ENCODE results near the gene DGCR6L.

DGCR6L gene

GRCh38 chr22:20298110-20298802 lies 21.6 kb downstream of the DGCR6L start:
- Histone ChIP-seq H3K27ac (no peak overlapping the region), H3K9me3 (ENCODE audit: low read depth, low read length) (no peaks in the 10 kb centered on the region), H3K9ac (ENCODE audit: insufficient read length) (no peak overlapping the region), H3K36me3 (ENCODE audit: insufficient read depth, low read length) (no peaks in the 10 kb centered on the region), H3K4me3 (no peak overlapping the region; the same call in 1 of the 2 replicates)
- no peak for TF ChIP-seq EZH2 (IDR thresholded peaks at IDR 0.05)
- no peak for TF ChIP-seq FOXP2 (optimal IDR thresholded peaks at IDR 0.05; ENCODE audit: control extremely low read depth, extremely low read length, insufficient read depth)
- TF ChIP-seq POLR2AphosphoS5 (IDR thresholded peaks at IDR 0.05; ENCODE audit: borderline replicate concordance, low read depth, low read length): no peak
- no peak for DNase-seq (ENCODE audit: low read depth, low spot score)

GRCh38 chr22:20297414-20298109 lies 22.3 kb downstream of the DGCR6L start:
- H3K27ac ChIP-seq: no peak overlapping the region
- no peak for DNase-seq (ENCODE audit: low read depth, low spot score)
- no peak overlapping the region for H3K9ac ChIP-seq (ENCODE audit: insufficient read length)
- no peak overlapping the region for H3K4me3 ChIP-seq
- TF ChIP-seq FOXP2 (optimal IDR thresholded peaks at IDR 0.05; ENCODE audit: control extremely low read depth, extremely low read length, insufficient read depth) (no peak), EZH2 (IDR thresholded peaks at IDR 0.05) (no peak), POLR2AphosphoS5 (IDR thresholded peaks at IDR 0.05; ENCODE audit: borderline replicate concordance, low read depth, low read length) (no peak)
- H3K9me3 ChIP-seq (ENCODE audit: low read depth, low read length): no peaks in the 10 kb centered on the region
- no peaks in the 10 kb centered on the region for H3K36me3 ChIP-seq (ENCODE audit: insufficient read depth, low read length)

- TF ChIP-seq POLR2AphosphoS5 (IDR thresholded peaks at IDR 0.05; ENCODE audit: borderline replicate concordance, low read depth, low read length): no peak
- Histone ChIP-seq H3K4me3 (no peak overlapping the region), H3K27ac (no peak overlapping the region), H3K36me3 (ENCODE audit: insufficient read depth, low read length) (no peaks in the 10 kb centered on the region), H3K9ac (ENCODE audit: insufficient read length) (no peak overlapping the region), H3K9me3 (ENCODE audit: low read depth, low read length) (no peaks in the 10 kb centered on the region)
- no peak for DNase-seq (ENCODE audit: low read depth, low spot score)
Observed at GRCh38 chr22:20296598-20296997, 23.3 kb downstream of the DGCR6L start.

GRCh38 chr22:20295262-20296064 lies 24.4 kb downstream of the DGCR6L start:
- no peak for DNase-seq (ENCODE audit: low read depth, low spot score)
- H3K9me3 ChIP-seq (ENCODE audit: low read depth, low read length): no peaks in the 10 kb centered on the region
- H3K27ac ChIP-seq: no peak overlapping the region
- no peak overlapping the region for H3K9ac ChIP-seq (ENCODE audit: insufficient read length)
- TF ChIP-seq EZH2 (IDR thresholded peaks at IDR 0.05): no peak
- no peak overlapping the region for H3K4me3 ChIP-seq
- H3K36me3 ChIP-seq (ENCODE audit: insufficient read depth, low read length): no peaks in the 10 kb centered on the region

- no peak for DNase-seq (ENCODE audit: low read depth, low spot score)
- Histone ChIP-seq H3K4me3 (no peak overlapping the region), H3K9me3 (ENCODE audit: low read depth, low read length) (no peaks in the 10 kb centered on the region), H3K9ac (ENCODE audit: insufficient read length) (no peak overlapping the region), H3K36me3 (ENCODE audit: insufficient read depth, low read length) (no peaks in the 10 kb centered on the region), H3K27ac (no peak overlapping the region)
- TF ChIP-seq POLR2AphosphoS5 (IDR thresholded peaks at IDR 0.05; ENCODE audit: borderline replicate concordance, low read depth, low read length): no peak
- TF ChIP-seq FOXP2 (optimal IDR thresholded peaks at IDR 0.05; ENCODE audit: control extremely low read depth, extremely low read length, insufficient read depth): no peak
- no peak for TF ChIP-seq EZH2 (IDR thresholded peaks at IDR 0.05)
Observed at GRCh38 chr22:20292673-20293232, 27.1 kb downstream of the DGCR6L start.

- TF ChIP-seq FOXP2 (optimal IDR thresholded peaks at IDR 0.05; ENCODE audit: control extremely low read depth, extremely low read length, insufficient read depth) (no peak), POLR2AphosphoS5 (IDR thresholded peaks at IDR 0.05; ENCODE audit: borderline replicate concordance, low read depth, low read length) (no peak), EZH2 (IDR thresholded peaks at IDR 0.05) (no peak)
- Histone ChIP-seq H3K9me3 (ENCODE audit: low read depth, low read length) (no peaks in the 10 kb centered on the region), H3K36me3 (ENCODE audit: insufficient read depth, low read length) (no peaks in the 10 kb centered on the region), H3K27ac (no peak overlapping the region), H3K9ac (ENCODE audit: insufficient read length) (no peak overlapping the region), H3K4me3 (peak overlapping the region; percentile 6; the same call in 1 of the 2 replicates)
- no peak for DNase-seq (ENCODE audit: low read depth, low spot score)
Observed at GRCh38 chr22:20292108-20292507, 27.8 kb downstream of the DGCR6L start.

GRCh38 chr22:20291604-20292063 lies 28.2 kb downstream of the DGCR6L start:
- no peak overlapping the region for H3K9ac ChIP-seq (ENCODE audit: insufficient read length)
- no peaks in the 10 kb centered on the region for H3K36me3 ChIP-seq (ENCODE audit: insufficient read depth, low read length)
- no peak for TF ChIP-seq EZH2 (IDR thresholded peaks at IDR 0.05)
- no peak for TF ChIP-seq POLR2AphosphoS5 (IDR thresholded peaks at IDR 0.05; ENCODE audit: borderline replicate concordance, low read depth, low read length)
- TF ChIP-seq FOXP2 (optimal IDR thresholded peaks at IDR 0.05; ENCODE audit: control extremely low read depth, extremely low read length, insufficient read depth): no peak
- H3K27ac ChIP-seq: no peak overlapping the region
- no peak for DNase-seq (ENCODE audit: low read depth, low spot score)
- peak overlapping the region; percentile 6; the same call in 1 of the 2 replicates for H3K4me3 ChIP-seq
- no peaks in the 10 kb centered on the region for H3K9me3 ChIP-seq (ENCODE audit: low read depth, low read length)

GRCh38 chr22:20291249-20291586 lies 28.6 kb downstream of the DGCR6L start:
- DNase-seq (ENCODE audit: low read depth, low spot score): no peak
- Histone ChIP-seq H3K9me3 (ENCODE audit: low read depth, low read length) (no peaks in the 10 kb centered on the region), H3K4me3 (no peak overlapping the region), H3K36me3 (ENCODE audit: insufficient read depth, low read length) (no peaks in the 10 kb centered on the region), H3K9ac (ENCODE audit: insufficient read length) (no peak overlapping the region), H3K27ac (no peak overlapping the region)
- TF ChIP-seq FOXP2 (optimal IDR thresholded peaks at IDR 0.05; ENCODE audit: control extremely low read depth, extremely low read length, insufficient read depth): no peak
- no peak for TF ChIP-seq EZH2 (IDR thresholded peaks at IDR 0.05)
- TF ChIP-seq POLR2AphosphoS5 (IDR thresholded peaks at IDR 0.05; ENCODE audit: borderline replicate concordance, low read depth, low read length): no peak
